HG03432 (cell line): ENCODE data around the gene RPL15.

ENCODE experiments used
- ATAC-seq: cut with Tn5 transposase; IDR thresholded peaks from one replicate; pipeline ENCODE4 v1.9.1; 2021; ENCODE audit warnings: mild to moderate bottlenecking, moderate library complexity; ENCODE audit not compliant: unreplicated experiment

The RPL15 gene

DNA sequence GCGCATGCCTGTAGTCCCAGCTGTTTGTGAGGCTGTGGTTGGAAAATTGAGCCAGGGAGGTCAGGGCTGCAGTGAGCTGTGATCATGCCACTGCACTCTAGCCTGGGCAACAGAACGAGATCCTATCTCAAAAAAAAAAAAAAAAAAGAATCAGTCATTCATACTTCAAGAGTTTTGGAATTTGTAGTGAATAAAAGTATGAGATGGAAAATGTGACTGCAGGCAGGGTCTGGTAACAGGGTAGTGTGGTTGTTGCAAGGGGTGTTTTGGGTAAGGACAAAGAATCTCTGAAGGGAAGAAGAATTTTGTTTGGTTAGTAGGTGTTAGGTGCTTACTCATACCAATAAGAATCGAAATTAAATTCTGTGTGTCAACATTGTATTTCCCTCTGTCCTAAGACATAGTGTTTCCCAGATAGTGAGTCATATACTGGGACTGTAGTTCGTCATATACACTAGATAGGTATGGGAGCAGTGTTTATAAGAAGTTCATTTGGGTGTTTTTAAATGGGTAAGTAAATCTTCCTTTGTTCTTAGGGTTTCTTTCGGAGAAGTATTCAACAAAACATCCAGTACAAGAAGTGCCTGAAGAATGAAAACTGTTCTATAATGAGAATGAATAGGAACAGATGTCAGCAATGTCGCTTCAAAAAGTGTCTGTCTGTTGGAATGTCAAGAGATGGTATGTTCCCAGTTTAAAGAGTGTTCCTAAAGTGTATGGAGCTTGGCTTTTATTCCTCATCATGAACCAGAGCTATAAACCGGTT is 42.4 kb downstream of the RPL15 start:
- ATAC-seq, result peak; percentile 56

DNA sequence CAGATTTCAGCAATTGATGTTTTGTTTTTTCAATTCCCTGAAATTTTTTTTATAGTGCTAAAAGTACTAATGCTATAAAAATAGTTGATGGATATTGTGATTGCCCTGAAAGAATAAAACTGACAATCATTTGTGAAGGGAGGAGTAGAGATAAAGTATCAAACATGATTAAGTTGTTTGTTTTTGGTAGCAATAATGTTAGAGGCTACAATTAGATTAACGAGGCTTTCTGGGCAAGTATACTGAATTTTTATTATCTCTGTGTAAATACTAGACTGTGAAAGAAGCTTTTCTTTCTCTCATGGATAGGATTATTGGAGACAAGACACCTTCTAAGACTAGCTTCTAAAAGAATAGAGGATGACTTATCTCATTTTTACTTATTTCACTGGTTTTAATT is 43.7 kb downstream of the RPL15 start:
- ATAC-seq, result no peak

DNA sequence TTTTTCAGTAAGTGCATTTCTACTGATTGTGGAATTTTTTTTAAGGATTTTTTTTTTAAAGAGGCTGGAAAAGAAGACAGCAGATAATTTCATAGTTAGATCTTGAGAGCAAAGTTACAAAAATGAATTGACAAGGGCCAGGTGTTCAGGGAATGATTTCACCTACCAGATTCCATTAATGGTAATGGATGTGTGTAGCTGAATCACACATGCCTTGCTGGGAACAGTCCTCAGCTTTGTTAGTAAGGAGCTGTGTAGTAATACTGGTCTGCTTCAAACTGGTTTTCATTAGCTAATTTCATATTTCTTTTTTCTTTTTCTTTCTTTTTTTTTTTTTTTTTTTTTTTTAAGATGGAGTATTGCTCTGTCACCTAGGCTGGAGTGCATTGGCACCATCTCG is 44.1 kb downstream of the RPL15 start:
- ATAC-seq, result no peak

DNA sequence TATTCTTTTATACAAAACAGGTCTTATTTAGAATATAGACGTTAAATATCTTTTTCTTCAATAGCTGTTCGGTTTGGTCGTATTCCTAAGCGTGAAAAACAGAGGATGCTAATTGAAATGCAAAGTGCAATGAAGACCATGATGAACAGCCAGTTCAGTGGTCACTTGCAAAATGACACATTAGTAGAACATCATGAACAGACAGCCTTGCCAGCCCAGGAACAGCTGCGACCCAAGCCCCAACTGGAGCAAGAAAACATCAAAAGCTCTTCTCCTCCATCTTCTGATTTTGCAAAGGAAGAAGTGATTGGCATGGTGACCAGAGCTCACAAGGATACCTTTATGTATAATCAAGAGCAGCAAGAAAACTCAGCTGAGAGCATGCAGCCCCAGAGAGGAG is 45.0 kb downstream of the RPL15 start:
- ATAC-seq, result no peak

DNA sequence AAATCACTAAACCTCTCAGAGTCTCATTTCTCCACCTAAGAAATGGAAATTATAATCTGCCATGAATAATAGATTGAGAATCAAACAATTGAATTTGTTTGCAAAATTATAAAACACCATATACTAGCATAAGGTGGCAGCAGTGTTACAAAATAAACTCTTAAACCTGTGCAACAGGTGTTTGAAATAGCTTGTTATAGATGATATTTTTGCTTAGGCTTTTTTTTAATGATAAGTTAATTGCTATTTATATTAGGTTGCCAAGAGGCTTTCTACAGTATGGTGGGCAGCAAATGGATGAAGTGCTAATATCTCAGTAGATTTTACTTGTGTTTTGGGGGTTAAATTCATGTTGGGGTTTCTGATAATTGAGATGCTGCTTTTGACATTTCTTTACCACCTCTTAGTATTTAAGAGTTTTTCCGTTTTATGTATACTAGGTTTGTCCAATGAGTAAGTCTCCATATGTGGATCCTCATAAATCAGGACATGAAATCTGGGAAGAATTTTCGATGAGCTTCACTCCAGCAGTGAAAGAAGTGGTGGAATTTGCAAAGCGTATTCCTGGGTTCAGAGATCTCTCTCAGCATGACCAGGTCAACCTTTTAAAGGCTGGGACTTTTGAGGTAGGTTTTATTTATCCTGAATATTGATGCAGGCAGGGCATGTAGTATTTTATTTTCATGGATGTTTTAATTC is 47.8 kb downstream of the RPL15 start:
- ATAC-seq, result no peak

DNA sequence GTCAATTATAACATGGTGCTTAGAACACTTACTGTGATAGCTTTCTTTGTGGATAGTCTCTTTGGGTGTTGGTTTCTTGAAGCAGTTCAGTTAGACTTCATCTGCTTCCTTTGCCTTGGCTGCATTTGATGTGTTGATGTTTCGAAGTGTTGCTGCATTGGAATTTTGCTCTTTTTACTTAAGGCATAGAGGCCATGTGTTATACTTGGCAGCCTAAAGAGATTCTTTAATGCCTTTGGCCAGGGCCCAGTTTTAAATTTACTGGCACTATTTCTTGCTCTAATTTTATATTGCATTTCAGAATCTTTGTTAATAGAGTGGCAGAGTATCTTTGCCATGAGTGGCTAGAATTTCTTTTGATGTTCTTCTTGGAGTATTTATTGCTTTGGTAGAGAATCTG is 49.4 kb downstream of the RPL15 start:
- no peak for ATAC-seq

DNA sequence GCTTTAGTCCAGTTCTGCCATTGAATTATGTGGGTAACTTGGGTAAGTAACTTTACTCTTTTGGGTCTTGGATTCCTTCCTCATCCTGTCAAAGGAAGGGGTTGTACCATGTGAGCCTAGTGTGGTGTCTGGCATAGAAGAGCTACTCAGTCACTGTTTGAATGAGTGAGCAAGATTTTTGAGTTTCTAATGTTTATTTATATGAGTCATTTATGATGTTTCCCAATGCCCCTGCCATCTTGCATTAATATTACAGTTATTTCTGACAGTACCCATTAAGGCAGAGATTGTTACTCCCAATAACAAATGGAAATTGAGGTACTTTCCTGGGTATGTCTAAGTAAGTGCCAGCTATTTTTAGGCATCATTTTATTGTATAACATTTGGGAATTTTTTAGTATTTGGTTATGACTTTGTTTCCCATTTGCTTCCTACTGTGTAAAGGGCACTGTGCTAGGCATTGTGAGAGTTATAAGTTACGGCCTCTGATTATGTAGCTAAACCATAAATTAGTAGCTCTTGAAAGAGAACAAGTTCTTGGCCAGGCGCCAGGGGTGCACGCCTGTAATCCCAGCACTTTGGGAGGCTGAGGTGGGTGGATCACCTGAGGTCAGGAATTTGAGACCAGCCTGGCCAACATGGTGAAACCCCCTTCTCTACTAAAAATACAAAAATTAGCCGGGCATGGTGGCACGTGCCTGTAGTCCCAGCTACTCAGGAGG is 51.7 kb downstream of the RPL15 start:
- no peak for ATAC-seq

DNA sequence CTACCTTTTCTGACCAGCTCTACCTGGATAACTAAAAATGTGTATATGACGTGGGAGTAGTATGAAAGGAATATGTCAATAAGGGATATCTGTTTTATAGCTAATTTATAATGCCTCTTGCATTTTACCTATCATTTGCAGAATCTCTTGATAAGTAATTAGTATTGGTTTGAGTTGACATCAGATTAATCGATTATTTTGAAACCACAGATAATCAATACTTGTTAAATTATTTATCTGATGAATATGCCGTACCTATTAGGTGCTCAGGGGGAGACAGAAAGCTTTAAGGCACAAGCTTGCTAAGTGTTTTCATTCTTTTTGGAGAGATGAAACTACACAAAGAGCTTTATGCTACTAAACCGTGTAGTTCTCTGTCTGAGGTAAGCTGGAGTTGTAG is 52.5 kb downstream of the RPL15 start:
- no peak for ATAC-seq
